GM18508 (cell line): ENCODE results near the gene FAM156B.
"Not testable (repeated sequence)": the region's sequence is repeated elsewhere in the genome, so short reads cannot be mapped to it uniquely, and the experiment has no call there.

Experiments
- ATAC-seq: cut with Tn5 transposase; IDR thresholded peaks from one replicate; pipeline ENCODE4 v1.9.1; 2021; ENCODE audit warnings: moderate number of reproducible peaks; ENCODE audit not compliant: insufficient read depth, unreplicated experiment

Gene FAM156B, protein sequence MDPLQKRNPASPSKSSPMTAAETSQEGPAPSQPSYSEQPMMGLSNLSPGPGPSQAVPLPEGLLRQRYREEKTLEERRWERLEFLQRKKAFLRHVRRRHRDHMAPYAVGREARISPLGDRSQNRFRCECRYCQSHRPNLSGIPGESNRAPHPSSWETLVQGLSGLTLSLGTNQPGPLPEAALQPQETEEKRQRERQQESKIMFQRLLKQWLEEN

DNA sequence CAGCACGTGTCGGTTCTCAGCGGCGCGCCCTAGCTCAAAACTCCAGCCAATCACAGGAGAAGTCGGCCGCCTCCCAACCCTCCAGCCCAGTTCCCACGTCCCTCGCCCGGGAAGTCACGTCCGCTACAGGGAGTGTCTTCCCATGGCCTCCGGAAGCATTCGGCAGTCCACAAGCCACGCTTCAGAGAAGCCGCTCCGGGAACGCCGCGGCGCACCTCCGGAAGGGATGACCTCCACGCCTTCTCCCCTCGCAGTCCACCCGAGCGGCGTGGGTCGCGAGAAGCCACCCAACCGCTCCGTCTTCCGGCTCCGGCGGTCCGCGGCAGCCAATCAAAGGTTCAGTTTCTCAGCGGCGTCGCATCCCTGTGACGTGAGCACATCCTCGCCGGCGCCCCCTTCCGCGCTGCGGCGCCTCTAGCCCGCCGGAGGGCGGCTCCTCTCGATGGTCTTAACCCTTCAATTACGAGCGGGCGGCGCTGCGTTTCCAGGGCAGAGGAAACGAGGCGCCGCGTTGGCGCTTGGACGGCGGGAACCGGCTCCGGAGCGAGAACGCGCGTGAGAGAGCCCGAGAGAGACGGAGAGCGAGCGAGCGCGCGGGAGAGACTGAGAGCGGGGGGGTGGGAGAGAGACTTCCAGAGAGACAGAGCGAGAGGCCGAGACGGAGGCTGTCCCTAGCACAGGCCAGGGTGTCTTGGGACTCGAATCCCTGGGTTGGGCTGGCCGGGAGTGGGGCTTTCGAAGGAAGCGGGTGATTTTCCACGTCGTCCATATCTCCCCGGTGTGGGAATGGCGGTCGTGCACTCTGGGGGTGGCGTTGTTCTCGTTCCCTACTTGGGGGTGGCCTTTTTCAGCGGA is at the start of gene FAM156B:
Gene FAM156B (plus strand): TSS at position 476 of the 855 bp plus-strand sequence. CDS start 9,896 bp downstream, outside the sequence.
- peak; percentile 67 for ATAC-seq

DNA sequence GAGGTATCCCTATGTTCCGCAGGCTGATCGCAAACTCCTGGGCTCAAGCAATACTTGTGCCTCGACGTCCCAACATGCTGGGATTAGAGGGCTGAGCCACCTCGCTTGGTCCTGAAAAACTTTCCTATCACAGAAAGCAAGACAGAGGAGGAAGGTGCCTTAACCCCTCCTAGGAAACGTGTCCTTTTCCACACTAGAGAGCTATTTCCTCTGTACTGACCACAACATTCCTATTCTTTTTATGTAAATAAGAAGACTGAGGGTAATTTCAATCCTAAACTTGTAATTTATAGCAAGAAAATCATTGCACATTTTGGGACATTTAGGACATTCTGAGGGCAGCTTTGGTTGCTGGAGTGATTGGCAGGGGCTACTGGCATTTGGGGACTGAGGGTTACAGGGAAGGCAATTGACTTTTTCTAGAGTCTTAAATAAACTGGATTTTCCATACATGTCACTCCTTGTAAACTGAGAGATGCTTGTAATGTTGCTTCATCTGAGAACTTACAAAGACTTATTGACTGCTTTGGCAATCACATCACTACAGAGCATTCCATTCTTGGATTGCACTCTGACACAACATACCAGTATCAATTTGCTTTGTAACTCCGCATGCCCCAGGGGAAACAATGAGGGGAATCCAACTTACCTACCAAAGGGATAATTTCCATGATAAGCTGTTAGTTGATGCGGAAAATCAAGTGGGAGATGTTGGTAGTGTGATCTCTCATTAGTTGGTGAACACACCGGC is 44.8 kb upstream of the FAM156B start:
- no peak for ATAC-seq

DNA sequence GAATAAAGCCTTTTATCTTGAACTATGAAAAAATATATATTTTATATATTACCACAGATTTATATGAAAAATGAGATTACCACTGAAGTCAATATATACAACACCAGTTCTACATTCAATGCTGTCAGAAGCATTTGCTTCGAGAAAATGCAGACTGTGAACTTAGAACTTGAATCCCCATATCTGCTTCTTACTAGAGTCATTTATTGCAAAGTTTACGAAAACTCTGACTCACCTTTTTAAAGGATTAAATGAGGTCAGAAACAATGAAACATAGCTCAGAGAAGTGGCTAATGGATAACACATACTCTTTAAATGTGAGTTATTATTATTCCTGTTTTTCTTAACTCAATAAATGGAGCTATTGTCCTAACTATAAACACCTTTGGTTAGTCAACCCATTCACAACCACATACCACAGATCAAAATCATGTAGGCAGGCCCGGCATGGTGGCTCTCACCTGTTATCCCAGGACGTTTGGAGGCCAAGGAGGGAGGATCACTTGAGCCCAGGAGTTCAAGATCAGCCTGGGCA is 40.1 kb upstream of the FAM156B start:
- ATAC-seq: not testable (repeated sequence)

DNA sequence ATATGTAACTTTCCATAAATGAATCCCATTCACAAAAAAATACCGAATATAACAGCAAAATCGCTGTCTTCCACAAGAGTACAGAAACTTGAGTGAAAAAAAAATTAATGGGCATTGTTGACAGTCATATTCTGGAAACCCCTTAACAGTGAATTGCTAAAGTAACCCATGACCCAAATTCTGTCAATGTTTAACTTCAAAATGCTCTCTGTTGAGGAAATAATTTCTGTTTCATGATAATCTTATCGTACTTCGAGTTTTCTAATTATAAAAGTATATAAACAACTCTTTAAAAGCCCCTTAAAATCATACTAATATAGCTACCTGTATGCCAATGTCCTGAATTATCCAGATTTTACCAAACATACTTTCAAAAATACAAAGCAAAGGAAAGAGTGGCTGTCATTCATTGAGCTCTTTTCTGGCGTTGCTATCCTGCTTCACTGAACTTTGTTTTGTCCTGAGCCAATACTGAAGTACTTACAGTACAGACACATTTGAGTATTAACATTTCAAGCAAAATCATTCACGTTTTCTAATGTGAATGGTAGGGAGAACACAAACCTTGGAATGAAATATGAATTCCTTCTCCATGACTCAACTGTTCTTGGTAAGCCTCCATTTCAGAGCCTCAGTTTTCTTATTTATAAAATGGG is 31.7 kb upstream of the FAM156B start:
- ATAC-seq: no peak

DNA sequence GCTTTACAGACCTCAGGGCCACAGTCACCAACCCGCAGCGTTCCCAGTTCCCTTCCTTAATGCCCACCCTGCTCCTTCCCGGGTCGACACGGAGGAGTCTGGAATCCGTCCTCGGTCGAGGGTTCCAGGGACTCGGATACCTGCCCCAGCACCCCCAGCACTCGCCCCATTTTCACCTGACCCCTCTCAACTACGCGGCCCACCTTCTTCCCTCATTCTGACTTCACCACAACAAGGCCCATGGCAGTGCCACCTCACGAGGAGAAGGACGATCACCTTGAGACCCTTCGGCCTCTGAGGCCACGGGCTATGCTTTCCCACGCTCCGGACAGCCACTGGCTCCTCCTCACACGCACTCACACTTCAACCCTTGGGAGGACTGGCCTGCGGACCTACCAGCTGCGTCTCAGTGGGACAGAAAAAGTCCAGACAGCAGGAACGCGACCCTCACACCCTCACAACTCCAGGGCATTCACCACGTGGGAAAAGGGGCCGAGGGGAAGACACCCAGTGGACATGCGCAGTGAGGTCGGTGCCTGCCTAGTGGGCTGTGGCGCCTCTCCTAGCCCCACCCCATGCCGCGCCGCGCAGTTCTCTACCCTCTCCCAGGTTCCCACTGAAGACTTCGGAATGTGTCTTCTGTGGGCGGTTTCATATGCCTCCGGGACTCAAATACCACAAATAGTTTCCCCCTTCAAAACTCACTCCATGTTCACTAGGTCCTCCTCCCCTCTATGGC is 29.4 kb upstream of the FAM156B start, which contains the start of gene XAGE3:
Gene XAGE3 (minus strand): TSS at position 474 of the 739 bp plus-strand sequence. CDS start 950 bp downstream, outside the sequence.
- no peak for ATAC-seq

DNA sequence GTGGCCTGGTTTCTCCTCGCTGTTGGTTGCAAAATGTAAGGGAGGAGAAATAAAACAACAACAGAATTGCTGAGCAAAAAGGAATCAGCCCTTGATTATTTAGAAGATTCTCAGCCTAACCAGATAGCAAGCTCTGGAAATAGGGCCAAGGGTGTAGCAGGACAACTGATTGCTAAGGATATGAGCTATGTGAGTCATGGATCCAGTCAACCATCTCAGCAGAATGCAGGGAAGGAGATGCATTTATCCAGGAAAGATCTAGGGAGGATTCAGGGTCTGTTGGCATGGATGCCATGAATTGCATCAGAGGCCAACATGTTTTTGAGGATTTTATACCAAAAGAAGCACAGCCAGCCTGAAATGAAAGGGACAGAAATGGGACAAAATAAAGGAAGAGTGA is 27.1 kb upstream of the FAM156B start:
- no peak for ATAC-seq

DNA sequence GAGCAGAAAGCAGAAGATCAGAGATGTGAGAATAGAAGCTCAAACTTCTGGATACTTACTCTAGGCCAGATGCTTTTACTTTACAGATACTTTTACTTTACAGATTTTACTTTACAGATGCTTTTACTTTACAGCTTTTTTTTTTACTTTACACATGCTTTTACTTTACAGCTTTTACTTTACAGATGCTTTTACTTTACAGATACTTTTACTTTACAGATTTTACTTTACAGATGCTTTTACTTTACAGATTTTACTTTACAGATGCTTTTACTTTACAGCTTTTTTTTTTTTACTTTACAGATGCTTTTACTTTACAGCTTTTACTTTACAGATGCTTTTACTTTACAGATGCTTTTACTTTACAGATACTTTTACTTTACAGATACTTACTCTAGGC is 23.3 kb upstream of the FAM156B start:
- ATAC-seq: not testable (repeated sequence)

DNA sequence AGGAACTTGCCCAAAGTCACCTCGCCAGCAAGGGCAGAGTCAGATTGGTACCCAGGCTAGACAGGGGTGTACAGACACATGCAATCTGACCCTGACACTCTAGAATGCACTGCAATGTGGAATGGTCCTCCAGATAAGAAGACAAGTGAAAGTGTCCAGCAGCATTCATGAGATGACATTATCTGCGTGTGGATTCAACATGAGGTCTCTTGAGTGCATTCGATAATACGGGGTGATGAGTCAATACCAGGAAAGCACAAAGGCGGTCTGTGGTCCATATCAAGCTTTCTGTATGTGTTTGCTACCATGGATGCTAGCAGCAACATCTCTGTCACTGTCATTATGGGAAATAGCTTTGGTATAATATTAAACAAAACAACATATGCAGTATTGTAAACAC is 22.5 kb upstream of the FAM156B start:
- no peak for ATAC-seq

DNA sequence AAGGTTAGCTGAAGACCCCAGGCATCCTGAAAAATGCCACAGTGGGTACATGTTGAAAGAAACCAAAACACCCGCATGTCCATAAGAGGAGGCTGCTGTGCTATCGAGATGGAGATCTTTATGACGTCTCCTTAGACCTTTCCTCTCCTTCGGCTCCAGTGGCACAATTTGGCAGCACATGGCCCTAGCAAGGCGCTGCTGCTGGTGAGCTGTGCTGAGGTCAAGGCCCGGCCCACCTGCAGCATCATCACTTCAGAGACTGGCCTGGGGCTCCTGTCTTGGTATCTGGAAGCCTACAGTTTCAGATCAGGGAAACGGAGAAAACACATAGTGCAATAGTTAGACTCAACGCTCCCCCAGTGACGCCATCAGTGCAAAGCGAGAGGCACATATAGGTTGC is 21.7 kb upstream of the FAM156B start:
- not testable (repeated sequence) for ATAC-seq

DNA sequence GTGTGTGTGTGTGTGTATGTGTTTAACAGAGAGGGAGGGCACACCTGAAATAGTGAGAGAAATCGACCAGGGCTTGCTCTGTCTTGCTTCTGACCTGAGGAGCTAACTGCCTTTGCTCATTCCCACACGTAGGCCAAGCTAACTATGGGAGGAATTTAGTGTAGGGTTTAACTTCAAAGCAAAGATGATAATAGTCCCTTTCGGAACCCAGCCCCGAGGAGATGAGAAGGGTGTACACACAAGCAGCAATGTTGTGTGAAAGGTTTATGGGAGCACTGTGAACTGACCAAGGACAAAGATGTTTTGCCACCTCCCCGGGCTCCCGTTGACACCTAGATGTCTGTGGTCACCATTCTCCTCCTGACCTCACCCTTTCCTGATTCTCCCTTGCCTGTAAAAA is 20.7 kb upstream of the FAM156B start:
- not testable (repeated sequence) for ATAC-seq

DNA sequence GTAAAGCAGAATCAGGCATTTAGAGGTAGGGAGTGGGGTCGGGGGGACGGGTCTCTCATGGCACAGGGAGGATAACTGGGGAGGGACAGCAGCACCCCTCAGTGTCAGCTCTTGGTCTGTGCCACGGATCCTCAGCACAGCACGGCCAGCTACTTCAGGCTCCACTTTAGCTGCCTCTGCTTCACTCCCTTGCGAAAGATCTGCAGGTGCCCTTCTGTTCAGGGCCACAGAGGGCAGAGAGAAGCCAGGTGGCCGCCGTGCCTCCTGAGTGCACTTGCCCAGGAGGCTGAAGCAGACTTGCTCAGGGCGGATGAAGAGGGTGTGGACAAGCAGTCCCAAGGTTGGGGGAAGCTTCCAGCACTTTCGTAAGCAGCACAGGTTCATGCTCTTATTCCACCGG is 9.7 kb upstream of the FAM156B start:
- not testable (repeated sequence) for ATAC-seq

DNA sequence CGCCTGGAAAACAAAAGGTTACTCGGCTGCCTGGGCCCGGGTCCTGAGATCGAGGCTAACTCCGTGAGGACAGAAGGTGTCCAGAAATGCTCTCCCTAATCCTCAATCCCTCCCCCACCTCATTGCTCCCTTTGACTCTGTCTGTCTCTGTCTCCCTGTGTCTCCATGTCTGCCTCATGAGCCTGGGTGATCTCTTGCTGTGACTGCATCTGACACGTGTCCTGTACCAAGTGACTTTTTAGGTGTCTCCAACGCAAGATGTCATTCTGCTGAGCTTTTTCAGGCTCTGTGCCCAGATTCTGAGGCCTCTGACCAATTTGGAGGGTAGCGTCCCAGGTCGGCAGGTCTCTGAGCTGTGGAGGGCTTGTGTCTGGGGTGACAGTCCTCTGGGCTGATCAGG is 9.0 kb upstream of the FAM156B start:
- ATAC-seq: not testable (repeated sequence)

DNA sequence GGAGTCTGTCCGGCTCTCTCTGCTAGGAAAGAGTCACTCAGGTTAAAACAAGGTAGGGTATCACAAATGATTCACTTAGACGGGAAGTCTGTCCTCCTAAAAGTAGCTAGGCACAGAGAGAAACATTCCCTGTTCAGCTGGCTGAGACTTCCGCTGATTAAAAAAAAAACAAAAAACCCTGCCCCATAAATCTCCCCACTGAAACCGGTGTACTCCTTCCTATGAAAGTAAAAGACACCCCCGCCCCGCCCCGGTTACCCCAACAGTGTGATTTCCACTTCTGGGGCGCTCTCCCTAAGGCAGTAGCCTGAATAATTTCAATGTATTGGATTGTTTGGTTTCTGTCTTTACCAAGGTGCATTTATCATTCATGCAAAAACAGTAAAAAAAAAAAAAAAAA is 692 bp upstream of the FAM156B start:
- ATAC-seq: peak; percentile 16

DNA sequence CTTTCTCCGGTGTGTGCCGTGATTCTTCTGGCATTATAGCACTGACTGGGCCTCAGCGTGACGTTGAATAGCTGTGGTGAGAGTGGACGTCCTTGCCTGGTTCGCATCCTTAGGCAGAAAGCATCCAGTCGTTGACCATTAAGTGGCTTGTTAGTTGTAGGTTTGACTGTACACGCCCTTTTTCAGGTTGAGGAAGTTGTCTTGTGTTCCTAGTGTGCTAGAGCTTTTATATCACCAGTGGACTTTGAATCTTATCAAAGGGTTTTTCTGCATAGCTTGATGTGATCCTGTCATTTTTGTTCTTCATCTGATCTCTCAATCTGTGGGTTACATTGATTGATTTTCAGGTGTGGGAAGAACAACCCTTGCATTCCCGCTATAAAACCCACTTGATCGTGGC is 8.4 kb downstream of the FAM156B start:
- not testable (repeated sequence) for ATAC-seq

DNA sequence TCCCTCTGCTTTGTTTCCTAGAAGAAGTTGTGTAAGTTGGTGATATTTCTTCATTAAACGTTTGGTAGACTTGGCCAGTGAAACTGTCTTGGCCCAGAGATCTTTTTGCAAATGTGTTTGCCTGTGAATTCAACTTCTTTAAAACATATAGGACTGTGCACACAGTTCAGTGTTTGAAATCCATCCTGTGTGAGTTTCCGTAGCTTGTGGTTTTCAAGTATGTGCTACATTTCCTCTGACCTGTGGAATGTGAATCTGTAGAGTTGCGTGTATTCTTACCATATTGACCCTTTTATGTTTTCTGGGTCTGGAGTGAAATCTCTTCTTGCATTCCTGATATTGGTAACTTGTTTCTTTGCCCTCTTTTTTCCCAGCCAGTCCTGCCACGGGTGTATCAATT is 8.9 kb downstream of the FAM156B start:
- ATAC-seq: not testable (repeated sequence)

DNA sequence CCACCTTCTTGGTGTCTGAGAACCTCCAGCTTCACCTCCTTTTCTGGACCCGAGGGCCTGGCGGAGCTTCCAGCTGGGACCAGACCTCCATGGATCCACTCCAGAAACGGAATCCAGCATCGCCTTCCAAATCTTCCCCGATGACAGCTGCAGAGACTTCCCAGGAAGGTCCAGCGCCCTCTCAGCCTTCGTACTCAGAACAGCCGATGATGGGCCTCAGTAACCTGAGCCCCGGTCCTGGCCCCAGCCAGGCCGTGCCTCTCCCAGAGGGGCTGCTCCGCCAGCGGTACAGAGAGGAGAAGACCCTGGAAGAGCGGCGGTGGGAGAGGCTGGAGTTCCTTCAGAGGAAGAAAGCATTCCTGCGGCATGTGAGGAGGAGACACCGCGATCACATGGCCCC is 10.0 kb downstream of the FAM156B start:
- not testable (repeated sequence) for ATAC-seq

DNA sequence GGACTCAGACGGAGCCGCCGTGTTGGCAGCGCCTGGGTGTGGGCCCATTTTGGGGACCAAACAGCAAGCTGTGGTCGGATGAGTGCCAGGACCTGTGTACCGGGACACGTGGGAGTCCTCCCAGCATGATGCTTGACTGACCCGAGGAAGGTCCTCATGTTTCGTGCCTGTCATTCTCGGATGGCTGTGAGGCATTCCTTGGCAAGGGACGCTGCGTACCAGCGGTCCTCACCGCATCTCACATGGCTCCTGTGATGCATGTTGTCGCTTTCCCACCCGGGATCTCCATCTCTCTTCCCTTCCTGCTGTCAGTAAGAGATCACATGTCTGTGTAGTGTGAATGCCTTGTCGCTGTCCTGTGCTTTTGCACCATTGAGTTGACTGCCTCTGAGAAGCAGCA is 10.8 kb downstream of the FAM156B start:
- ATAC-seq: not testable (repeated sequence)

DNA sequence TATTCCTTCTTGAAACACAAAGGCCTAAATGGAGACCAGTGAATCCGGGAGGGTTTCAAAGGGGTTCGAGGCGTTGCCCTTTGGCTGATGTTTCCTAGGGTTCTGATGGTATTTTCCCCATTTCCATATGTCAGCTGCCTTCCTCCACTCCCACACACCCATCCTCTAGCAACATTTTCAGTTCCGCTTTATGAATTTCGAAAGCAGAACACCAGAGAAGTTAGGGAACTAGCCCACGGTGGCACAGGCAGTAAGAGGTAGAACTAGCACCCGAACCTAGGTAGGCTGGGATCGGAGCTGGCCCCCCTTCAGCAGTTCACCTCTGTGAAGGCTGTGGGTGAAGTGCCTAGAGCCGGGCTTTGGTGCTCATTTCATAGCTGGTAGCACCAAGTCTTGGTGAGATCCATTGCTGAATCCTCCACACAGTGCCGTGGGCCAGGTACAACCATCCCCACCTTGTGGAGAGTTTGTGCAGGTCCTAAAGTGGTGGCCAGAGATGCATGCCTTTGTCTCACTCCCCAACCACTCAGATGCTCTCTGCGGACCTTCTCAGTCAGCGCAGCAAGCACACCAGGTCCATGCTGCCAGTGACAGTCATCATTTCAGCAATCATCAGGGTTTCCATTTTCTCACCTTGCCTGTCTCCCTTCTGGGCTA is 12.3 kb downstream of the FAM156B start:
- not testable (repeated sequence) for ATAC-seq

DNA sequence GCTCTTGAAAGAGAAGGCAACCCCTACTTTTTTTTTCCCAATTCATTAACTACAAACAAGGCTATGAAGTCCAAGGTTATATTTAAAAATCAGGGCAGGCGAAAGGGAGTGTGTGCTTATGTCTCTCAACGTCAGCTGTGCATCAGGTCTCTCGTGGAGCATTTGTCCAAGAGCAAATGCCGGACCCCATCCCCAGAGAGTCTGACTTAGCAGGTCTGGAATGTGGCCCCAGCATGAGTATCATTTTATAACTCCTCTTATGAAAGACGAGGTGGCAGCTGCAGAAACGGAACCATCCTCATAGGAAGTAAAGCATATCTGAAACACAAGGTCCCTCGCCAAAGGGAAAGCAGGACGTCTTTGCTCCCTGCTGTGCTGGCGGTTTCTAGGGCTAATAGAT is 16.6 kb downstream of the FAM156B start:
- not testable (repeated sequence) for ATAC-seq
